Stomach (tissue), 4 donors: ENCODE measurements around the gene NOA1.
A peak's percentile ranks its signal among the peaks of the same experiment; 100 is the strongest.

Experiments used
- CTCF ChIP-seq, 7 experiments: fragments of 450-650 bp in 4 of 7; fragments of 200-600 bp in 3 of 7; sonication (generic) in 3 of 7; IDR thresholded peaks; one replicate each; pipeline ENCODE4 v1.5.1; 2016 to 2019; ENCODE audit warnings: antibody characterized with exemption in 7 of 7, control low read depth in 2 of 7, mild to moderate bottlenecking in 1 of 7
- POLR2A ChIP-seq, 4 donors: fragments of 450-650 bp; IDR thresholded peaks; one replicate each; pipeline ENCODE4 v1.6.1; 2016; ENCODE audit warnings: antibody characterized with exemption in 4 of 4, control low read depth in 2 of 4, mild to moderate bottlenecking in 1 of 4, moderate library complexity in 1 of 4
- POLR2AphosphoS5 ChIP-seq, 3 donors: sonication (generic); formaldehyde crosslinking; IDR thresholded peaks; one replicate each; pipeline ENCODE4 v1.6.1; 2016; ENCODE audit warnings: antibody characterized with exemption in 3 of 3

GRCh38 chr4:56958111-56958517 is 19.3 kb downstream of the NOA1 start:
- TF ChIP-seq POLR2A (IDR thresholded peaks at IDR 0.05) (no peak), CTCF (IDR thresholded peaks at IDR 0.05) (no peak), POLR2AphosphoS5 (IDR thresholded peaks at IDR 0.05) (peak in 2 of 3 donors; percentile 65 to 83)
